ENCODE measurements around the gene POU6F1.

GRCh38 chr12:51200806-51201205, 17.1 kb downstream of the POU6F1 start:
- TF ChIP-seq, protein P1, sequence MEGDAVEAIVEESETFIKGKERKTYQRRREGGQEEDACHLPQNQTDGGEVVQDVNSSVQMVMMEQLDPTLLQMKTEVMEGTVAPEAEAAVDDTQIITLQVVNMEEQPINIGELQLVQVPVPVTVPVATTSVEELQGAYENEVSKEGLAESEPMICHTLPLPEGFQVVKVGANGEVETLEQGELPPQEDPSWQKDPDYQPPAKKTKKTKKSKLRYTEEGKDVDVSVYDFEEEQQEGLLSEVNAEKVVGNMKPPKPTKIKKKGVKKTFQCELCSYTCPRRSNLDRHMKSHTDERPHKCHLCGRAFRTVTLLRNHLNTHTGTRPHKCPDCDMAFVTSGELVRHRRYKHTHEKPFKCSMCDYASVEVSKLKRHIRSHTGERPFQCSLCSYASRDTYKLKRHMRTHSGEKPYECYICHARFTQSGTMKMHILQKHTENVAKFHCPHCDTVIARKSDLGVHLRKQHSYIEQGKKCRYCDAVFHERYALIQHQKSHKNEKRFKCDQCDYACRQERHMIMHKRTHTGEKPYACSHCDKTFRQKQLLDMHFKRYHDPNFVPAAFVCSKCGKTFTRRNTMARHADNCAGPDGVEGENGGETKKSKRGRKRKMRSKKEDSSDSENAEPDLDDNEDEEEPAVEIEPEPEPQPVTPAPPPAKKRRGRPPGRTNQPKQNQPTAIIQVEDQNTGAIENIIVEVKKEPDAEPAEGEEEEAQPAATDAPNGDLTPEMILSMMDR (IDR thresholded peaks at IDR 0.05) = no peak
- TF ChIP-seq POLR2AphosphoS5 (IDR thresholded peaks at IDR 0.05) (no peak), POLR2A (IDR thresholded peaks at IDR 0.05; ENCODE audit: low read depth) (no peak)

Data from esophagus muscularis mucosa (tissue), 3 donors.